GM21825 (cell line): ENCODE results near the gene NDEL1.

Source experiments
- ATAC-seq: cut with Tn5 transposase; IDR thresholded peaks from one replicate; pipeline ENCODE4 v1.9.1; 2021; ENCODE audit warnings: mild to moderate bottlenecking, moderate library complexity; ENCODE audit not compliant: unreplicated experiment

NDEL1 gene

GRCh38 chr17:8455665-8456209 is 20.1 kb downstream of the NDEL1 start:
- ATAC-seq: no peak

- no peak for ATAC-seq
Observed at GRCh38 chr17:8458128-8458527, 22.4 kb downstream of the NDEL1 start.

DNA sequence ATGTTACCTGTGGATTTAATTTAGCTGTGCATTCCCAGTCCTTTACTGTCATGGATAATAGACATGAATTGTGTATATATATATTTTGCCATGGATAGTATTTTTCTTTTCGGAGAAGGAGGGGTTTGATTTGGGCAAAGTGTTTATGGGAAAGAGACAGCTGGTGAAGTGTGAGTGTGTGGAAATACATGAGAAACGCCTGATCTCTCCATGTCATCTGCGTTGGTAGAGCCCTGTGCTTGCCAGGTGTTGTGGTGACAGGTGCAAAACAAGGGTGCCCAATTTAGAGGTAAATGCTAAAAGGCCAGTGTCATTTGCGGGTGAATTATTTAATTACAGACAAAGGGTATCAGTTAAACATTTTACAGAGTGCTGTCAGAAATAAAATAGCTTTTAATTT is 23.4 kb downstream of the NDEL1 start:
- no peak for ATAC-seq

DNA sequence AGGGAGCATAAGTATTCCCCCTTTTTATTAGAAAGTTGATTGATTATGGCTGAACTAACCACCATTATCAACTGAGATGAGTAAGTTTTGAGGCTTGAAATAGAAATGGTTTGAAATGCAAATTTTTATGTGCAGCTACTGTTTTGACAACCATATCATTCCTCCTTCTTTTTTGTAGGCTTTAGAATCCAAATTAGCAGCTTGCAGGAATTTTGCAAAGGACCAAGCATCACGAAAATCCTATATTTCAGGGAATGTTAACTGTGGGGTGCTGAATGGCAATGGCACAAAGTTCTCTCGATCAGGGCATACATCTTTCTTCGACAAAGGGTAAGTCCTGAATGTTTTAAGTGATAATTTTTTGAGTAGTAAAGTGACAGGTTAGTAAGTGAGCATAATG is 24.1 kb downstream of the NDEL1 start:
- no peak for ATAC-seq

- ATAC-seq: no peak
Observed at GRCh38 chr17:8462564-8462963, 26.9 kb downstream of the NDEL1 start.

GRCh38 chr17:8463099-8463498 is 27.4 kb downstream of the NDEL1 start:
- no peak for ATAC-seq

GRCh38 chr17:8464941-8465340 is 29.3 kb downstream of the NDEL1 start:
- ATAC-seq: no peak

GRCh38 chr17:8465356-8465755 is 29.7 kb downstream of the NDEL1 start:
- no peak for ATAC-seq

DNA sequence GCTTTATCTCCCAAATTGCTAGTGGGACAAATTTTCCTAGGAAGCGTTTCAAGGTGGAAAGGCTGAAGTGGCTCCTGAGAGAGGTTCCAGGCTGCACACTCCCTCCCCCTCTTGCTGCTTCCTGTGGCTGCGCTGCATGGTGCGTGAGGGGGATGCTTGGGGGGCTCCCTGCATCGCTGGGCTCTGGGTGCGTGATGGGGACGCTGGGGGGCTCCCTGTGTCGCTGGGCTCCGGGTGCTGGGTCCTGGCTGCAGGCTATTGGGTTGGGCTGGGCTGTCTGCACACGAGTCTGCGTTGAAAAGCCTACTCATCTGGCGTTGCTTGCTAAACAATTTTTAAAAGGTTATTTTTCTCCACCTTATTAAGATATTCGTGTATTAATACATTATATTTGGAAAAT is 30.1 kb downstream of the NDEL1 start:
- ATAC-seq: no peak

DNA sequence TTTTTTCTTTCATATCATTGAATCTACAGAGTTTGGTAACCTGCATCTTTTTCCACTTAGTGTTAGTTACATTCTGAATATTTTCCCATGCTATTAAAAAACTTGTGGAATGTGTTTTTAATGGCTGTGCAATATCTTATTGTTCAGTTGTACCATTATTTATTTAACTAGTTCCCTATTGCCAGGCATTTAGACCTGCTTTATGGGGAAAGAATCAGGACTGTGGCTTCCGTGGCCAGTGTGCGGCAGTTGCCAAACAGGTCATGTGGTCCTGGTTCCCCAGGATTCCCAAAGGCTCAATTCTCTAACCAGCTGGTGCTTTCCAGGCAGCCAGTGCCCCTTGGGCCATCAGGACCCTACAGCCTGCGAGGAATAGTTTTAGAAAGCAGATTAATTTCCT is 30.8 kb downstream of the NDEL1 start:
- no peak for ATAC-seq

DNA sequence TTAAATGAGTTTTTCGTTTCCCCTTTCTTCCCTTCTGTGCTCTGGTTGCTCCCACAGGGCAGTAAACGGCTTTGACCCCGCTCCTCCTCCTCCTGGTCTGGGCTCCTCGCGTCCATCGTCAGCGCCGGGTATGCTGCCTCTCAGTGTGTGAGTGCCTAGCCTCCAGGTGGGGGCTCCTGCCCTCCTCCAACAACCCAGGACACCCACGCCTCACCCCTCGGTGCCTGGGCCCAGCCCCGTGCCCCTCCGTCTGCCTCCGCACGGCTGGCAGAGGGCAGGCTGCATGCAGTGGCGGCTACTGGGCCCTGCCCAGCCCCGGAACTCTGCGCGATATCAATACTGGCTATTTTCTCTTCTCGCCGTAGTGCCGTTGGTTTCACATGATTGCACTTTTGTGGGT is 31.2 kb downstream of the NDEL1 start:
- no peak for ATAC-seq

- no peak for ATAC-seq
Observed at GRCh38 chr17:8467527-8467926, 31.8 kb downstream of the NDEL1 start.

- no peak for ATAC-seq
Observed at GRCh38 chr17:8468127-8468526, 32.4 kb downstream of the NDEL1 start.

- ATAC-seq: no peak
Observed at GRCh38 chr17:8468980-8469379, 33.3 kb downstream of the NDEL1 start.

- ATAC-seq: no peak
Observed at GRCh38 chr17:8469964-8470363, 34.3 kb downstream of the NDEL1 start.

- no peak for ATAC-seq
Observed at GRCh38 chr17:8470447-8471047, 34.9 kb downstream of the NDEL1 start.

DNA sequence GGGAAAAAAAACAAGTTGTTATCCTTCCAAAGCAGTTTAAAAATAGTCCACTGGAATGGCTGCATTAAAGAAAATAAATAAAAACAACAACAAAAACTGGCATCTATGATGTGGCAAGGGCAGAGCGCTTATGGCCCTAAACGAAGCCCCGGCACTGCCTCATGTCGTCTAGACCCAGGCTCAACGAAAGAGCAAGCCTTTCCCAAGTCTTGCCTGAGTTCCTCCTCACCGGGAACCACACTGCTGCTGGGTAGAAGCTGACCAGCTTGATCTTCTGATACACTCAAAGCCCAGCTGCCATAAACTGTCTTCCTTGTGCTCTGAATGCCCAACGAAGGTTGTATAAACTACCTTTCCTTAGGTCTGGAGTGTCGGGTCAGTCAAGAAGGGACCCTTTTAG is 37.0 kb downstream of the NDEL1 start:
- no peak for ATAC-seq

DNA sequence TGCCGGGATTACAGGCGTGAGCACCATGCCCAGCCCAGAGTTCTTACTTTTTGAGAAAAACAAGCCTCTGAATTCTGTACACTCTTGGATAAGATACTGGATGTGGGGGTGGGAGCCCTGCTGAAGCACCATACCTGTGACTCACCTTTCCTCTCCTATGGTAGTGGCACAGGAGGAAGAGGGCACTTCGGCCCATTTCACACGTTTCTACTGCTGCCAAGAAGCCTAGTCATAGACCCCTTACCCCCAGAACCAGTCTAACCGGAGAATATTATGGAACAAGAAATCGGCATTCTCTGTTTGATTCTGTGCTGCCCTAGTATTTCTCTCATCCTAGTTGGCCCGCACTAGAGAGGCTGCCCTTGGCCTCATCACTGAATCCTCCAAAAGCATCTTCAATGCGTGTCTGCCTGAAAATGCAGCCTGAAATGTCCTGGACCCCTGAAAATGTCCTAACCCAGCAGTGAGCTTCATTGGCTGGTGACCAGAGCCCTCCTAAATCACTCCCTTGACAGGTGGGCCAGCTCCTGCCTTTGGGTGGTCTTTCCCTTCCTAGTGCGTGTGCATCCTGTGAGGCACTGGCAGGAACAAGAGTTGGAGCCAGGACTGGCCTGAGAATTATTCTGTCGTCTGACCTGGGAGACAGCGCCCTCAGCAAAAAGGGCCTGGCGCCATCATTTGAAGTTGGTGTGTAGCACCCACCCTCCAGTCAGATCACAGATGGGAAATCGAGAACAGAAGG is 37.9 kb downstream of the NDEL1 start:
- no peak for ATAC-seq

- no peak for ATAC-seq
Observed at GRCh38 chr17:8474826-8475225, 39.1 kb downstream of the NDEL1 start.

DNA sequence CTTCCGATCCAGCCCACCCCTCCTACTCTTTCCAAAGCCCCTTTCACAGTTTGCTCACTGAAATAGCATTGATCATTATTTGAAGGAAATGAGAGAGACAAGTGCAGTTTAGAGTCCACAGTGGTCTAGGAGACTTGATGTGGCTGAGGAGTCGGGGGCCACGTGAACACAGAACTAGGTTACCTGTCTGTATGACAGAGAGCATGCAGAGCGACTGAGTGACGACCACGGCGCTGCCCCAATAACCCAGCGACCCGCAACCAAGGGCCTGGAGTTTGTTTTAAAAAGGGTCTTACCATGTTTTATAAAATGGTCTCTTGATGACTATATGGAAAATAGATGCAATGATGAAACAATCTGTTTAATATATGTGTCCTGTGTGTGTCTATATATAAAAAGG is 39.5 kb downstream of the NDEL1 start:
- no peak for ATAC-seq

DNA sequence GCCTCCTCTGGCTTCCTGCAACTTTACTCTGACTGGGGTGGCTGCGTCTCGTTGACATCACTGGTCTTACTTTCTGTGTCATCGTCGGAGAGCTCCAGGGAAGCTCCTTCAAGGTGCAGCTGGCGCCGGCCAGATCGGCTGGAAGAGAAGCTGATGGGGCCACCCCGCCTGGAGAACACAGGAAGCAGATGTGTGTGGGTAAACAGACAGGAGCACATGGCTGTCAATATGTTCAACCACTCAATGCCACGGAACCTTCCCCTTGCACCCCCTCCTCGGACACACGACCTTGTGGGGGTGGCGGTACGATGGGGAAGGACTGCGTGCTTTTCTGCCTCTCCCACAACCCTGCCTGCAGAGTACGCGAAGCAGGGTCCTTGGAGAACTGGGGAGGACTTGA is 40.1 kb downstream of the NDEL1 start:
- no peak for ATAC-seq

DNA sequence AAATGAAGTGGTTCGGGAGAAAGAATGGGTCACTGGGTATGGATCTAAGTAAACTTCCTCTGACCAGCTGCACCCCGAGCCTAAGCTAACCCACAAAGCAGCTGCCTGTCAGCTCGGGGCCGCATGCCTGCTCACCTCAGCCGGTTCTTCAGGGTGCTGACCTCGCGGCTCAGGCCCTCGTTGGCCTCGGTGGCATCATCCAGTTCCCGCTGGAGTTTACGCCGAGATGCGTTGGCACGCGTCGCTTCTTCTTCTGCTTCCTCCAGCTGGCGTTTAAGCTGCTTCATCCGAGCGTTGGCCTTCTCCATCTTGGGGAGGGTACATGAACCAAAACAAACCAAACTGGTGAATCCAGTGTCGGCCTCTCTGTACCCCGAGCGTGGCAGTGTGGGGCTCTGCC is 41.1 kb downstream of the NDEL1 start:
- ATAC-seq: no peak

DNA sequence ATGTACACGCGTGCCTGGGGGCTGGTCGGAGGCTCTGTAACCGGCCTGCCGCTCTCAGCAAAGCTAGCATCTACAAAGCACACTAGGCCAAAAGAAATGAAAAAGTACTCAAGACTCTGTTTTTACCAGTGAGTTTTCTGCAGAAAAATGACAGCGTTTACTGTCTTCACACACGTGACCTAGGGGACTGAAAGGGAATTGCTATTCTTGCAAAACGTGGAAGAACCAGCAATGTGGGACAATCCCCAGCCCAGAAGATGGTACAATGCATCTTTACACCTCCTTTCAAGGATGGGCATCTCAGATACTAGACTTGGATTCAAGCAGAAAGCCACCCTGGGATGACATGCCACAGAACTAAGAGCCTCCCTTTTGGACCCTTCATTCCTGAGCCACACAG is 41.5 kb downstream of the NDEL1 start:
- ATAC-seq: no peak
